ENCODE measurements around the gene ABHD16A.

DNA sequence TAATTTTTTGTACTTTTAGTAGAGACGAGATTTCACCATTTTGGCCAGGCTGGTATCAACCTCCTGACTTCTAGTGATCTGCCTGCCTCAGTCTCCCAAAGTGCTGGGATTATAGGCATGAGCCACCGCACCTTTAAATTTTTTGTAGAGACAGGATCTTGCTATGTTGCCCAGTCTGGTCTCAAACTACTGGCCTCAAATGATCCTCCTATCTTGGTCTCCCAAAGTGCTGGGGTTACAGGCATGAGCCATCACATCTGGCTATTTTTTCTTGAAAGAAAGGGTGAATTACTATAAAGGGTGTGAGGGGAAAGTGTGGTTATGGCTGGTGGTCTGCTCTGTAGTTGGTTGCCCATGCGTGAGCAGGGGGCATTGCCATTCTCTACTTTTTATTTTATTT is 5.1 kb upstream of the ABHD16A start:
- TF ChIP-seq POLR2AphosphoS5 (IDR thresholded peaks at IDR 0.05): no peak
- no peak for TF ChIP-seq POLR2A (IDR thresholded peaks at IDR 0.05)
- TF ChIP-seq, protein P1, sequence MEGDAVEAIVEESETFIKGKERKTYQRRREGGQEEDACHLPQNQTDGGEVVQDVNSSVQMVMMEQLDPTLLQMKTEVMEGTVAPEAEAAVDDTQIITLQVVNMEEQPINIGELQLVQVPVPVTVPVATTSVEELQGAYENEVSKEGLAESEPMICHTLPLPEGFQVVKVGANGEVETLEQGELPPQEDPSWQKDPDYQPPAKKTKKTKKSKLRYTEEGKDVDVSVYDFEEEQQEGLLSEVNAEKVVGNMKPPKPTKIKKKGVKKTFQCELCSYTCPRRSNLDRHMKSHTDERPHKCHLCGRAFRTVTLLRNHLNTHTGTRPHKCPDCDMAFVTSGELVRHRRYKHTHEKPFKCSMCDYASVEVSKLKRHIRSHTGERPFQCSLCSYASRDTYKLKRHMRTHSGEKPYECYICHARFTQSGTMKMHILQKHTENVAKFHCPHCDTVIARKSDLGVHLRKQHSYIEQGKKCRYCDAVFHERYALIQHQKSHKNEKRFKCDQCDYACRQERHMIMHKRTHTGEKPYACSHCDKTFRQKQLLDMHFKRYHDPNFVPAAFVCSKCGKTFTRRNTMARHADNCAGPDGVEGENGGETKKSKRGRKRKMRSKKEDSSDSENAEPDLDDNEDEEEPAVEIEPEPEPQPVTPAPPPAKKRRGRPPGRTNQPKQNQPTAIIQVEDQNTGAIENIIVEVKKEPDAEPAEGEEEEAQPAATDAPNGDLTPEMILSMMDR (IDR thresholded peaks at IDR 0.05): no peak
